ENCODE data around the gene DHRS12. TPM values are rescaled to one million over a fixed set of nuclear protein-coding genes. Genes with fewer than 3 reads are reported as not detected.

Gene DHRS12
- total RNA-seq, 2 experiments from 2014 or later: 5.0 to 6.4 TPM

GRCh38 chr13:51838240-51838846 is 34.4 kb upstream of the DHRS12 start:
- H3K36me3 Mint-ChIP-seq (ENCODE audit: low read depth): no peaks in the 10 kb centered on the region
- H3K4me1 Mint-ChIP-seq: peaks cover 19% of the 10 kb centered on the region
- H3K27me3 Mint-ChIP-seq: peaks cover 9% of the 10 kb centered on the region
- H3K9me3 Mint-ChIP-seq: no peaks in the 10 kb centered on the region
- ChIA-PET POLR2A (interaction anchor here (1.3 kb wide), 1 partner anchor 35 kb away, joined by 3 read pairs; no protein-coding TSS in a partner anchor), CTCF (interaction anchor here (0.6 to 8.1 kb wide), 5 partner anchors 10 to 553 kb away, joined by 3 to 101 read pairs (median 3); no protein-coding TSS in a partner anchor)
- H3K27ac Mint-ChIP-seq: no peak overlapping the region
- no peak overlapping the region for H3K4me3 Mint-ChIP-seq
- no peak for DNase-seq

GRCh38 chr13:51837016-51837415 is 33.1 kb upstream of the DHRS12 start:
- Mint-ChIP-seq H3K4me3 (no peak overlapping the region), H3K9me3 (no peaks in the 10 kb centered on the region), H3K27ac (no peak overlapping the region), H3K27me3 (peaks cover 13% of the 10 kb centered on the region), H3K4me1 (peaks cover 24% of the 10 kb centered on the region), H3K36me3 (ENCODE audit: low read depth) (no peaks in the 10 kb centered on the region)
- DNase-seq: no peak
- ChIA-PET CTCF (interaction anchor here (1.0 to 8.1 kb wide), 4 partner anchors 13 to 39 kb away, joined by 3 to 101 read pairs (median 4); no protein-coding TSS in a partner anchor), POLR2A (no interaction called here)

GRCh38 chr13:51834581-51835171 is 30.7 kb upstream of the DHRS12 start:
- Mint-ChIP-seq H3K27ac (no peak overlapping the region), H3K4me1 (peaks cover 24% of the 10 kb centered on the region), H3K36me3 (ENCODE audit: low read depth) (no peaks in the 10 kb centered on the region), H3K9me3 (no peaks in the 10 kb centered on the region), H3K27me3 (peaks cover 8% of the 10 kb centered on the region), H3K4me3 (no peak overlapping the region)
- CTCF ChIA-PET: interaction anchor here (1.0 to 8.1 kb wide), 4 partner anchors 10 to 24 kb away, joined by 3 to 101 read pairs (median 5); partner anchors contain the start of gene TMEM272
- no peak for DNase-seq
- POLR2A ChIA-PET: interaction anchor here (1.3 to 1.6 kb wide), 2 partner anchors 9 to 13 kb away, joined by 3 to 4 read pairs; no protein-coding TSS in a partner anchor

GRCh38 chr13:51833980-51834379 is 30.0 kb upstream of the DHRS12 start:
- H3K4me3 Mint-ChIP-seq: no peak overlapping the region
- CTCF ChIA-PET: interaction anchor here (1.0 to 8.1 kb wide), 4 partner anchors 11 to 23 kb away, joined by 3 to 101 read pairs (median 5); partner anchors contain the start of gene TMEM272
- POLR2A ChIA-PET: interaction anchor here (1.6 kb wide), 1 partner anchor 12 kb away, joined by 4 read pairs; no protein-coding TSS in a partner anchor
- no peaks in the 10 kb centered on the region for H3K9me3 Mint-ChIP-seq
- peaks cover 8% of the 10 kb centered on the region for H3K27me3 Mint-ChIP-seq
- no peaks in the 10 kb centered on the region for H3K36me3 Mint-ChIP-seq (ENCODE audit: low read depth)
- no peak for DNase-seq
- peaks cover 24% of the 10 kb centered on the region for H3K4me1 Mint-ChIP-seq
- no peak overlapping the region for H3K27ac Mint-ChIP-seq

GRCh38 chr13:51832471-51833152 is 28.6 kb upstream of the DHRS12 start:
- H3K4me1 Mint-ChIP-seq: peaks cover 22% of the 10 kb centered on the region
- no peaks in the 10 kb centered on the region for H3K9me3 Mint-ChIP-seq
- ChIA-PET POLR2A (interaction anchor here (1.7 kb wide), 1 partner anchor 18 kb away, joined by 10 read pairs; no protein-coding TSS in a partner anchor), CTCF (interaction anchor here (0.8 to 8.1 kb wide), 7 partner anchors 11 to 398 kb away, joined by 3 to 101 read pairs (median 5); no protein-coding TSS in a partner anchor)
- no peaks in the 10 kb centered on the region for H3K36me3 Mint-ChIP-seq (ENCODE audit: low read depth)
- no peak overlapping the region for H3K27ac Mint-ChIP-seq
- H3K4me3 Mint-ChIP-seq: no peak overlapping the region
- peak; percentile 57 for DNase-seq
- peaks cover 8% of the 10 kb centered on the region for H3K27me3 Mint-ChIP-seq

GRCh38 chr13:51831519-51831918 is 27.6 kb upstream of the DHRS12 start:
- peaks cover 8% of the 10 kb centered on the region for H3K27me3 Mint-ChIP-seq
- H3K4me1 Mint-ChIP-seq: peaks cover 22% of the 10 kb centered on the region
- no peaks in the 10 kb centered on the region for H3K9me3 Mint-ChIP-seq
- CTCF ChIA-PET: interaction anchor here (0.6 to 8.1 kb wide), 7 partner anchors 10 to 548 kb away, joined by 3 to 101 read pairs (median 5); no protein-coding TSS in a partner anchor
- no peak for DNase-seq
- POLR2A ChIA-PET: interaction anchor here (1.7 kb wide), 1 partner anchor 17 kb away, joined by 10 read pairs; no protein-coding TSS in a partner anchor
- no peak overlapping the region for H3K27ac Mint-ChIP-seq
- H3K36me3 Mint-ChIP-seq (ENCODE audit: low read depth): no peaks in the 10 kb centered on the region
- no peak overlapping the region for H3K4me3 Mint-ChIP-seq

GRCh38 chr13:51829568-51829899 is 25.6 kb upstream of the DHRS12 start:
- H3K4me3 Mint-ChIP-seq: no peak overlapping the region
- peaks cover 38% of the 10 kb centered on the region for H3K4me1 Mint-ChIP-seq
- no peak for DNase-seq
- no peaks in the 10 kb centered on the region for H3K36me3 Mint-ChIP-seq (ENCODE audit: low read depth)
- no peak overlapping the region for H3K27ac Mint-ChIP-seq
- POLR2A ChIA-PET: interaction anchor here (1.1 kb wide), 1 partner anchor 378 kb away, joined by 3 read pairs; no protein-coding TSS in a partner anchor
- no peaks in the 10 kb centered on the region for H3K9me3 Mint-ChIP-seq
- CTCF ChIA-PET: interaction anchor here (1.1 to 3.0 kb wide), 4 partner anchors 9 to 21 kb away, joined by 3 to 15 read pairs (median 4); no protein-coding TSS in a partner anchor
- H3K27me3 Mint-ChIP-seq: peaks cover 8% of the 10 kb centered on the region

GRCh38 chr13:51828730-51829567 is 25.0 kb upstream of the DHRS12 start:
- POLR2A ChIA-PET: interaction anchor here (1.1 to 1.4 kb wide), 2 partner anchors 16 to 377 kb away, joined by 3 to 5 read pairs; no protein-coding TSS in a partner anchor

GRCh38 chr13:51827254-51827653 is 23.3 kb upstream of the DHRS12 start:
- POLR2A ChIA-PET: interaction anchor here (1.4 to 2.9 kb wide), 2 partner anchors 14 to 25 kb away, joined by 5 to 20 read pairs; no protein-coding TSS in a partner anchor
- DNase-seq: no peak
- Mint-ChIP-seq H3K4me1 (peaks cover 55% of the 10 kb centered on the region), H3K36me3 (ENCODE audit: low read depth) (no peaks in the 10 kb centered on the region), H3K27me3 (no peaks in the 10 kb centered on the region), H3K9me3 (no peaks in the 10 kb centered on the region), H3K27ac (no peak overlapping the region), H3K4me3 (no peak overlapping the region)
- CTCF ChIA-PET: interaction anchor here (1.2 to 4.5 kb wide), 3 partner anchors 12 to 541 kb away, joined by 3 to 40 read pairs (median 4); no protein-coding TSS in a partner anchor

More at GRCh38 chr13:51828730-51829567, 25.0 kb upstream of the DHRS12 start:
- no peak overlapping the region for H3K4me3 Mint-ChIP-seq
- no peak overlapping the region for H3K27ac Mint-ChIP-seq
- CTCF ChIA-PET: interaction anchor here (1.1 to 3.0 kb wide), 4 partner anchors 8 to 22 kb away, joined by 3 to 15 read pairs (median 4); no protein-coding TSS in a partner anchor
- H3K9me3 Mint-ChIP-seq: no peaks in the 10 kb centered on the region
- H3K4me1 Mint-ChIP-seq: peaks cover 41% of the 10 kb centered on the region
- no peaks in the 10 kb centered on the region for H3K36me3 Mint-ChIP-seq (ENCODE audit: low read depth)
- peaks cover 8% of the 10 kb centered on the region for H3K27me3 Mint-ChIP-seq
- DNase-seq: no peak

GRCh38 chr13:51826606-51827005 is 22.6 kb upstream of the DHRS12 start:
- Mint-ChIP-seq H3K36me3 (ENCODE audit: low read depth) (no peaks in the 10 kb centered on the region), H3K4me1 (peaks cover 59% of the 10 kb centered on the region), H3K9me3 (no peaks in the 10 kb centered on the region), H3K27ac (peak overlapping the region; percentile 24), H3K4me3 (no peak overlapping the region), H3K27me3 (no peaks in the 10 kb centered on the region)
- ChIA-PET POLR2A (interaction anchor here (0.9 to 2.9 kb wide), 3 partner anchors 9 to 24 kb away, joined by 3 to 20 read pairs (median 3); no protein-coding TSS in a partner anchor), CTCF (interaction anchor here (1.6 to 4.5 kb wide), 2 partner anchors 12 to 29 kb away, joined by 4 to 40 read pairs; no protein-coding TSS in a partner anchor)
- no peak for DNase-seq

- CTCF ChIA-PET: interaction anchor here (0.6 to 4.5 kb wide), 11 partner anchors 11 to 303 kb away, joined by 3 to 40 read pairs (median 3); partner anchors contain the start of genes NEK5 and TMEM272
- Mint-ChIP-seq H3K27ac (peak overlapping the region; percentile 73), H3K4me3 (peak overlapping the region; percentile 36), H3K9me3 (no peaks in the 10 kb centered on the region), H3K27me3 (no peaks in the 10 kb centered on the region), H3K36me3 (ENCODE audit: low read depth) (no peaks in the 10 kb centered on the region), H3K4me1 (peaks cover 68% of the 10 kb centered on the region)
- no peak for DNase-seq
- POLR2A ChIA-PET: interaction anchor here (0.9 to 2.9 kb wide), 6 partner anchors 10 to 375 kb away, joined by 3 to 20 read pairs (median 4); partner anchors contain the start of gene INTS6
Measured at GRCh38 chr13:51825681-51826254, 21.8 kb upstream of the DHRS12 start.

Measured in activated CD4-positive, alpha-beta memory T cell treated with anti-CD3 and anti-CD28 coated beads, Interleukin-2, amount 10 ng/mL, durations not matched to agents 7 days and 5 days (primary cell).